GM19372 (cell line): ENCODE data around the gene TCP11L1.
"Not testable (repeated sequence)": the region's sequence is repeated elsewhere in the genome, so short reads cannot be mapped to it uniquely, and the experiment has no call there.

Experiments
- ATAC-seq: cut with Tn5 transposase; IDR thresholded peaks from one replicate; pipeline ENCODE4 v1.9.1; 2021; ENCODE audit warnings: mild to moderate bottlenecking, low read depth, moderate library complexity; ENCODE audit not compliant: unreplicated experiment

The TCP11L1 gene

DNA sequence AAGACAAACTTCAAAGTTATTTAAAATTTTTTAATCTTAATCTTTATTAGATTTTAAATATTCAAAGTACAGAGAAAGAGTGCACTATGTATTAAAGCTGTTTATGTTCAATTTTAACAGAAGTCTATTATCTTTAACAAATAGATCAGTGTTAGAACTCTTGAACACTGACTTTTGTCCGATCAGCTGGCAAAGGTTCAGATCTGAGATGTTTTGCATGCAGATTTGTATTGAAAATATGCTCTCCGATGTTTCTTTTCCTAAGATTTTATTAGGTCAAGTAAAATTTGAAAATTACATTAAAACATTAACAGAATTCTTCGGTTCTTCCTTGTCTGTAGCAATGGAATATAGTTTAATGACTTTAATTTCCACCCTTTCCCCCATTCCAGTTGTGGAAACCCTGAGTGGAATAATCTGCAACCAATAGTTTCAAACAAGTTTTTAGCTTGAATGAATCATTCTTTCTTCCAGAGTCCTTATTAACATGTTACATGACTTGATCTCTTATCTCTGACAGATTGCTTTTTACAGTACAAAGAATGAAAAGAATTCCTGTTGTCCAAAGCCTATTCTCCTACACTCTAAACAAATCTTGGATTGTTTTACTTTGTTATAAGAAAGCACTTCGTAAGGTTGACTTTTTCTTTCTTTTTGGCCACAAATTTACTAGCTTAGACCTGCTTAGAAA, 11.4 kb upstream of the TCP11L1 start:
- ATAC-seq = no peak

GRCh38 chr11:33028537-33028914, 10.8 kb upstream of the TCP11L1 start:
- no peak for ATAC-seq

GRCh38 chr11:33029218-33029617, 10.2 kb upstream of the TCP11L1 start:
- not testable (repeated sequence) for ATAC-seq

DNA sequence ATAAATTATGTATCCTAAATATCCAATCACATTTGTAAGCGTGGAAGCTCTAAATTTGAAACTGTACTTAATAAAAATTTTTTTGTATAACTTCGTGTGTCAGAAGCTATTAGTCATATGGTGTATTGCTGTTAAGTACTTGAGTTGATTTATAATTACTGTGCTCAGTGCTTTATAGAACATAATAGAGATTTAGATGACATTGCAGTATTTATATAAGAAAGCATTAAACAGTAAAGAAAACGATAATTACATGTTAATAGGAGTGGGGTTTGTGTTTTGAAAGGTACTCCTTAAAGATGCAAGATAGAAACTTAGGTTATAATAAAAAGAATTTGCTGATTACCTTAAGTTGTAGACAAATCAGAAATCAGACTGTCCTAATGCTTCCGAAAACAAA, 5.9 kb upstream of the TCP11L1 start:
- ATAC-seq = no peak

GRCh38 chr11:33035011-33035410, 4.4 kb upstream of the TCP11L1 start:
- ATAC-seq = no peak

- peak; percentile 18 for ATAC-seq
Measured at GRCh38 chr11:33040033-33040861, 875 bp downstream of the TCP11L1 start.

- no peak for ATAC-seq
Measured at GRCh38 chr11:33040862-33041453, 1.6 kb downstream of the TCP11L1 start.

- no peak for ATAC-seq
Measured at GRCh38 chr11:33043221-33043830, 4.0 kb downstream of the TCP11L1 start.

DNA sequence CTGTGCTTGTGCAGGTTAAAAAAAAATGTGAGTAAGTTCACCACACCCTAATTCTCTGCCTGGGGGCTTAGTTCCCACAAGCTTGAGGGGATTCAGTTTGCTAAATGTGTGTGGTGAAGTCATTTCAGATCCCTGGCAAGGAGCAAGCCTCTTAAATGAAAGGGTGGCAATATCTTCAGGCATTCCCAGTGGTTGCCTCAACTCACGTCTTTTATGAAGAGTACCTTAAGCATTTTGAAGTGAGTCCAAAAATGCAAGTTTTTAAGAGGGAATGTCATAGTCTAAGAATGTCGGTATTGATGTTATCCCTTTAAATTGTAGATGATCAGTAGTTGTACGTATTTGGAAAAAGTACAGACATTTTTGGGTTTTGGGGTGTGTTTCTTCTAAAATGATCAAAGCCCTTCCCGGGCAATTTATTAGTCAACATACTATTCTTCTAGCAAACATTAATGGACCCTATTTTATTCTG, 4.9 kb downstream of the TCP11L1 start:
- ATAC-seq = no peak

DNA sequence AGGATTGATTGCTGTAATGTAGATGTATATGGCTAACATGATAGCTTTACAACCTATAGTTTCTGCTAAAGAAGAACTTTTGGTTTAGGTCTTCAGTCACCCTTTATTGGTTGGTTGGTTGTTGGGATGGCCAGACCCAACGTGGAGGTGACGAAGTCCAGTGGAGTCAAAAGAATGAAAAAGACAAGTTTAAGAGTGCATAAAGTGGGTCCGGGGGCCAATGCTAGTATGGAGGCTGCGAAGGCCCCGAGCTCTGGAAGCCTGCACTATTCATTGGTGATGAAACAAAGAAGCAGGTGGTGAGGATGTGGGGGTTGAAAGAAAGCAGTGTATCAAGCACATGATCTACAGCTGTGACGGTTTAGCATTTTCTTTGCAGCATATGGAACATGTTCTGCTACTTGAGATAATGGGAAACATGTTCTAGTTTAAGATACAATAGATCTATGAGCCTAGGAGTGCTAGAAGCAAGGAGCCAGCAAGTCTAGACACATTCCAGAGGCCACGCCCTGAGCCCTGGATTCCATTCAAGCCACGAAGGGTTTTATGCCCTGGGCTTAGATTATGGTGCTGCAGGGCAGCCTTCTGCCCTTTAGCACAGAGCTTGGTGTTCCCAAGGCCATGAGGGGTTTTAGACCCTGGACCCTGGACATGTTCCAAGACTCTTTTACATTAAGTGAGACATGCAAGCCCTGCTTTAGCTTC, 6.3 kb downstream of the TCP11L1 start:
- no peak for ATAC-seq

- not testable (repeated sequence) for ATAC-seq
Measured at GRCh38 chr11:33048701-33049100, 9.3 kb downstream of the TCP11L1 start.

DNA sequence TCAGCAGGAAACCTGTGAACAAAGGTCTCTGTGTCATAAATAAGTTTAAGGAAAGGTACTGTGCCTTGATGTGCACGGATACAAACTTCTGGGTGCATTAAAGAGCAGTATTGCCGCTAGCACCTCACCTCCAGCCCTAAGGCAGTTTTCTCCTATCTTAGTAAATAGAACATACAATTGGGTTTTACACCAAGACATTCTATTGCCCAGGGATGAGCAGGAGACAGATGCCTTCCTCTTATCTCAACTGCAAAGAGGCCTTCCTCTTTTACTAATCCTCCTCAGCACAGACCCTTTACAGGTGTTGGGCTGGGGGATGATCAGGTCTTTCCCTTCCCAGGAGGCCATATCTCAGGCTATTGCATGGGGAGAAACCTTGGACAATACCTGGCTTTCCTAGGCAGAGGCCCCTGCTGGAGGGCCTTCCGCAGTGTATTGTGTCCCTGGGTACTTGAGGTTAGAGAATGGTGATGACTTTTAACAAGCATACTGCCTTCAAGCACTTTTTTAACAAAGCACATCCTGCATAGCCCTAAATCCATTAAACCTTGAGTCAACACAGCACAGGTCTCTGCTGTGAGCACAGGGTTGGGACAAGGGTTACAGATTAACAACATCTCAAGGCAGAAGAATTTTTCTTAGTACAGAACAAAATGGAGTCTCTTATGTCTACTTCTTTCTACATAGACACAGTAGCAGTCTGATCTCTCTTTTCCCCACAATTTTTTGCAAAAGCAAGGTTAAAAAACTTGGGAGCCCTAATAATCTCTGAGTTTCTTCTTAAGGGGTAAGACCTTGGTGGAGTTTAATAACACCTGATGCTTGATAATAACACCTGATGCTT, 10.4 kb downstream of the TCP11L1 start:
- ATAC-seq = not testable (repeated sequence)

DNA sequence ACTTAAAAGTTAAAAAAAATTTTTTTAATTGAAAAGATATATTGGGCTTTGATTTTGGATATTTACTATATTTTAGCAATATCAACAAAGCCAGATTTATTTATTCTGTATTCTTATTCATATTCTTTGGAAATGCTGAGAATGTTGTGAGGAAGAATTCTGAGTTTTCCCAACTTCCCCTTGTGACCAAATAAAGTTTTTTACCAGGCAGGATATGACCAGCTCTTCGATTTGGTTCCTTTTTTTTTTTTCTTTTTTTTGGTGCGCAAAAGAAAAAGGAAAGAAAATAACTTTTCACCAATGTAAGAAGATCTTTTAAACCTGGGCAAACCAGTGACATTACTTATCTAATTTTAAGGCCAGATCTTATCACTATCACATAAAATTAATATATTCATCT, 12.9 kb downstream of the TCP11L1 start:
- no peak for ATAC-seq

DNA sequence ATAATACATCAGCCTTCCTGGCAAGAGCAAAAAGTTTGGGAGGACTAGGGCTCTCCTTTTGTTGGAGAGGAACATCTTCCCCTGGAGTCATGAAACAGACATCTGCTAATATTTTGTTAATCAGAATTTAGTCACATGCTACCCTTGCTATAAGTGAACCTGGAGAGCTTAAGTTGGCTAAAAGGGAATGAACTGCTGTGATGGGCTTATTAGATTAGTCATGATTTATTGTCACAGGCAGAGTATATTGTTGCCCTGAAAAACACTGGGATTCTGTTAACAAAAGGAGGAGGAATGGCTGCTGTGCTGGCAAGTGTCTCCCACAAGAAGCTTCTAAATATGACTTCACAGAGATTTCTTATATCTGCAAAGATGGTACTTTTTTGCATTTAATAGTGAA, 16.0 kb downstream of the TCP11L1 start:
- ATAC-seq = no peak

- no peak for ATAC-seq
Measured at GRCh38 chr11:33057284-33057683, 17.9 kb downstream of the TCP11L1 start.

- no peak for ATAC-seq
Measured at GRCh38 chr11:33059331-33060007, 20.1 kb downstream of the TCP11L1 start.

- no peak for ATAC-seq
Measured at GRCh38 chr11:33060271-33060670, 20.9 kb downstream of the TCP11L1 start.

GRCh38 chr11:33062137-33062536, 22.8 kb downstream of the TCP11L1 start:
- no peak for ATAC-seq

GRCh38 chr11:33063326-33063881, 24.0 kb downstream of the TCP11L1 start:
- ATAC-seq = no peak
